ENCODE results near the gene RAB11FIP5.

Gene RAB11FIP5

GRCh38 chr2:73072129-73072395 lies 40.7 kb downstream of the RAB11FIP5 start:
- H2BK15ac ChIP-seq (replicated peaks; ENCODE audit: low read depth) = no peak overlapping the region
- peak overlapping the region; percentile 99 for H3K56ac ChIP-seq (ENCODE audit: low read length)
- H3K9ac ChIP-seq (ENCODE audit: low read length) = peak overlapping the region; percentile 97
- H3K4me3 ChIP-seq (ENCODE audit: low read length) = peak overlapping the region; percentile 50
- no peak overlapping the region for H2BK120ac ChIP-seq (ENCODE audit: low read depth, low read length)
- no peak overlapping the region for H2BK5ac ChIP-seq (ENCODE audit: low read length)
- peaks cover 20% of the 10 kb centered on the region for H3K79me1 ChIP-seq (ENCODE audit: low read length)
- peak overlapping the region; percentile 92 for H3K23ac ChIP-seq (ENCODE audit: low read length)
- H3K27ac ChIP-seq (ENCODE audit: low read depth, low read length) = no peak overlapping the region
- no peak for DNase-seq
- no peak overlapping the region for H3K18ac ChIP-seq (ENCODE audit: low read length)
- no peak overlapping the region for H3K4ac ChIP-seq (ENCODE audit: low read depth, low read length)
- peak overlapping the region; percentile 87 for H3K4me2 ChIP-seq (ENCODE audit: low read length)
- peaks cover 26% of the 10 kb centered on the region for H3K79me2 ChIP-seq (ENCODE audit: control insufficient read depth, insufficient read depth, low read length)
- no peak overlapping the region for H4K5ac ChIP-seq (ENCODE audit: low read length)
- H3K27me3 ChIP-seq (ENCODE audit: insufficient read depth, low read length, poor library complexity) = no peaks in the 10 kb centered on the region
- H3K4me1 ChIP-seq (ENCODE audit: control insufficient read depth, low read depth, low read length) = peaks cover 9% of the 10 kb centered on the region
- no CpG with 5 or more reads among the region's 11 CpGs for WGBS (ENCODE audit: extremely low coverage, insufficient coverage, low lambda C conversion rate)
- H3K36me3 ChIP-seq (ENCODE audit: control insufficient read depth, insufficient read depth, low read length) = no peaks in the 10 kb centered on the region
- no peak overlapping the region for H4K8ac ChIP-seq (ENCODE audit: low read depth, low read length)
- H2AK5ac ChIP-seq (ENCODE audit: low read length) = no peak overlapping the region

- Histone ChIP-seq H3K4ac (ENCODE audit: low read depth, low read length) (peak within 1 kb of the TSS; percentile 56), H3K56ac (ENCODE audit: low read length) (peak within 1 kb of the TSS; percentile 99), H3K4me1 (ENCODE audit: control insufficient read depth, low read depth, low read length) (peaks cover 9% of the 10 kb centered on the region), H3K9ac (ENCODE audit: low read length) (peak within 1 kb of the TSS; percentile 97), H3K27ac (ENCODE audit: low read depth, low read length) (peak within 1 kb of the TSS; percentile 87), H2BK5ac (ENCODE audit: low read length) (peak within 1 kb of the TSS; percentile 94), H3K4me2 (ENCODE audit: low read length) (peak within 1 kb of the TSS; percentile 87), H2AK5ac (ENCODE audit: low read length) (no peak within 1 kb of the TSS), H3K4me3 (ENCODE audit: low read length) (peak within 1 kb of the TSS; percentile 88), H3K79me2 (ENCODE audit: control insufficient read depth, insufficient read depth, low read length) (peaks cover 26% of the 10 kb centered on the region), H4K8ac (ENCODE audit: low read depth, low read length) (no peak within 1 kb of the TSS), H3K27me3 (ENCODE audit: insufficient read depth, low read length, poor library complexity) (no peaks in the 10 kb centered on the region), H2BK120ac (ENCODE audit: low read depth, low read length) (no peak within 1 kb of the TSS), H3K36me3 (ENCODE audit: control insufficient read depth, insufficient read depth, low read length) (no peaks in the 10 kb centered on the region), H3K18ac (ENCODE audit: low read length) (peak within 1 kb of the TSS; percentile 96), H2BK15ac (replicated peaks; ENCODE audit: low read depth) (no peak within 1 kb of the TSS), H3K79me1 (ENCODE audit: low read length) (peaks cover 20% of the 10 kb centered on the region), H4K5ac (ENCODE audit: low read length) (no peak within 1 kb of the TSS), H3K23ac (ENCODE audit: low read length) (peak within 1 kb of the TSS; percentile 94)
- DNase-seq = peak; percentile 98
- no CpG with 5 or more reads among the region's 67 CpGs for WGBS (ENCODE audit: extremely low coverage, insufficient coverage, low lambda C conversion rate)
These were observed 41.2 kb downstream of the RAB11FIP5 start, which contains the start of gene SFXN5 for GRCh38 chr2:73071360-73072128. SFXN5 (minus strand) TSS chr2:73071712; CDS start chr2:73071705, 7 bp downstream.

- Histone ChIP-seq H3K4me2 (ENCODE audit: low read length) (peak overlapping the region; percentile 87), H3K79me2 (ENCODE audit: control insufficient read depth, insufficient read depth, low read length) (peaks cover 28% of the 10 kb centered on the region), H2BK5ac (ENCODE audit: low read length) (no peak overlapping the region), H3K27ac (ENCODE audit: low read depth, low read length) (peak overlapping the region; percentile 87), H3K36me3 (ENCODE audit: control insufficient read depth, insufficient read depth, low read length) (no peaks in the 10 kb centered on the region), H3K56ac (ENCODE audit: low read length) (peak overlapping the region; percentile 99), H3K4me1 (ENCODE audit: control insufficient read depth, low read depth, low read length) (peaks cover 9% of the 10 kb centered on the region), H3K4ac (ENCODE audit: low read depth, low read length) (peak overlapping the region; percentile 17), H3K27me3 (ENCODE audit: insufficient read depth, low read length, poor library complexity) (no peaks in the 10 kb centered on the region), H2AK5ac (ENCODE audit: low read length) (no peak overlapping the region), H2BK120ac (ENCODE audit: low read depth, low read length) (no peak overlapping the region), H3K9ac (ENCODE audit: low read length) (peak overlapping the region; percentile 96), H4K5ac (ENCODE audit: low read length) (no peak overlapping the region), H2BK15ac (replicated peaks; ENCODE audit: low read depth) (no peak overlapping the region), H3K79me1 (ENCODE audit: low read length) (peaks cover 21% of the 10 kb centered on the region), H3K18ac (ENCODE audit: low read length) (peak overlapping the region; percentile 96), H3K4me3 (ENCODE audit: low read length) (peak overlapping the region; percentile 87), H3K23ac (ENCODE audit: low read length) (peak overlapping the region; percentile 94), H4K8ac (ENCODE audit: low read depth, low read length) (no peak overlapping the region)
- WGBS (ENCODE audit: extremely low coverage, insufficient coverage, low lambda C conversion rate) = no CpG with 5 or more reads among the region's 83 CpGs
- DNase-seq = peak; percentile 66
These were observed 41.9 kb downstream of the RAB11FIP5 start for GRCh38 chr2:73070643-73071359.

GRCh38 chr2:73069855-73070642 lies 42.7 kb downstream of the RAB11FIP5 start:
- H3K9ac ChIP-seq (ENCODE audit: low read length) = peak overlapping the region; percentile 96
- H2BK15ac ChIP-seq (replicated peaks; ENCODE audit: low read depth) = no peak overlapping the region
- H3K36me3 ChIP-seq (ENCODE audit: control insufficient read depth, insufficient read depth, low read length) = no peaks in the 10 kb centered on the region
- H2BK120ac ChIP-seq (ENCODE audit: low read depth, low read length) = no peak overlapping the region
- peak overlapping the region; percentile 96 for H3K18ac ChIP-seq (ENCODE audit: low read length)
- no peak for DNase-seq
- no CpG with 5 or more reads among the region's 29 CpGs for WGBS (ENCODE audit: extremely low coverage, insufficient coverage, low lambda C conversion rate)
- H2AK5ac ChIP-seq (ENCODE audit: low read length) = peak overlapping the region; percentile 50
- peak overlapping the region; percentile 17 for H3K4ac ChIP-seq (ENCODE audit: low read depth, low read length)
- H4K5ac ChIP-seq (ENCODE audit: low read length) = no peak overlapping the region
- peak overlapping the region; percentile 87 for H3K4me3 ChIP-seq (ENCODE audit: low read length)
- H3K79me2 ChIP-seq (ENCODE audit: control insufficient read depth, insufficient read depth, low read length) = peaks cover 28% of the 10 kb centered on the region
- H3K4me1 ChIP-seq (ENCODE audit: control insufficient read depth, low read depth, low read length) = peaks cover 9% of the 10 kb centered on the region
- H4K8ac ChIP-seq (ENCODE audit: low read depth, low read length) = no peak overlapping the region
- H2BK5ac ChIP-seq (ENCODE audit: low read length) = no peak overlapping the region
- H3K27ac ChIP-seq (ENCODE audit: low read depth, low read length) = peak overlapping the region; percentile 87
- no peaks in the 10 kb centered on the region for H3K27me3 ChIP-seq (ENCODE audit: insufficient read depth, low read length, poor library complexity)
- H3K79me1 ChIP-seq (ENCODE audit: low read length) = peaks cover 21% of the 10 kb centered on the region
- peak overlapping the region; percentile 80 for H3K23ac ChIP-seq (ENCODE audit: low read length)
- H3K56ac ChIP-seq (ENCODE audit: low read length) = peak overlapping the region; percentile 99
- peak overlapping the region; percentile 87 for H3K4me2 ChIP-seq (ENCODE audit: low read length)

GRCh38 chr2:73069041-73069854 lies 43.5 kb downstream of the RAB11FIP5 start:
- Histone ChIP-seq H3K56ac (ENCODE audit: low read length) (peak overlapping the region; percentile 99), H4K5ac (ENCODE audit: low read length) (no peak overlapping the region), H3K23ac (ENCODE audit: low read length) (no peak overlapping the region), H2BK5ac (ENCODE audit: low read length) (no peak overlapping the region), H3K27me3 (ENCODE audit: insufficient read depth, low read length, poor library complexity) (no peaks in the 10 kb centered on the region), H2AK5ac (ENCODE audit: low read length) (no peak overlapping the region), H2BK15ac (replicated peaks; ENCODE audit: low read depth) (no peak overlapping the region), H3K4ac (ENCODE audit: low read depth, low read length) (no peak overlapping the region), H3K9ac (ENCODE audit: low read length) (peak overlapping the region; percentile 96), H3K18ac (ENCODE audit: low read length) (no peak overlapping the region), H3K36me3 (ENCODE audit: control insufficient read depth, insufficient read depth, low read length) (no peaks in the 10 kb centered on the region), H3K79me2 (ENCODE audit: control insufficient read depth, insufficient read depth, low read length) (peaks cover 28% of the 10 kb centered on the region), H3K79me1 (ENCODE audit: low read length) (peaks cover 24% of the 10 kb centered on the region), H3K27ac (ENCODE audit: low read depth, low read length) (no peak overlapping the region), H3K4me3 (ENCODE audit: low read length) (no peak overlapping the region), H3K4me2 (ENCODE audit: low read length) (peak overlapping the region; percentile 87), H4K8ac (ENCODE audit: low read depth, low read length) (no peak overlapping the region), H2BK120ac (ENCODE audit: low read depth, low read length) (no peak overlapping the region), H3K4me1 (ENCODE audit: control insufficient read depth, low read depth, low read length) (peaks cover 9% of the 10 kb centered on the region)
- DNase-seq = no peak
- no CpG with 5 or more reads among the region's 7 CpGs for WGBS (ENCODE audit: extremely low coverage, insufficient coverage, low lambda C conversion rate)
